ENCODE data around the gene TCTN1. TPM values are rescaled to one million over a fixed set of nuclear protein-coding genes. Genes with fewer than 3 reads are reported as not detected.

The TCTN1 gene
- total and polyA plus RNA-seq, 3 donors from 2014 or later, result 75.3 to 109 (median 106) TPM

GRCh38 chr12:110668480-110669192, 54.7 kb downstream of the TCTN1 start:
- no peak for DNase-seq
- WGBS, 2 donors, result 88 to 91% methylated on average over 12 of the region's 12 CpGs

GRCh38 chr12:110669193-110669502, 55.2 kb downstream of the TCTN1 start:
- Histone ChIP-seq H3K9me3 (no peaks in the 10 kb centered on the region), H3K4me3 (no peak overlapping the region), H3K4me1 (no peaks in the 10 kb centered on the region), H3K27ac (no peak overlapping the region), H3K27me3 (no peaks in the 10 kb centered on the region), H3K36me3 (ENCODE audit: low read depth, missing control alignments) (no peaks in the 10 kb centered on the region)
- DNase-seq, result no peak
- TF ChIP-seq POLR2A (IDR thresholded peaks at IDR 0.05), result no peak
- TF ChIP-seq CTCF (IDR thresholded peaks at IDR 0.05), result no peak
- intact Hi-C loops (cut with DNase I; ENCODE audit: low total_unique reads), result no loop called here
- WGBS, 2 donors, result 77 to 79% methylated on average over 5 of the region's 5 CpGs

More at GRCh38 chr12:110668480-110669192, 54.7 kb downstream of the TCTN1 start:
- no peak for TF ChIP-seq POLR2A (IDR thresholded peaks at IDR 0.05)
- no peaks in the 10 kb centered on the region for H3K4me1 ChIP-seq
- no peaks in the 10 kb centered on the region for H3K27me3 ChIP-seq
- no peak overlapping the region for H3K4me3 ChIP-seq
- H3K9me3 ChIP-seq, result no peaks in the 10 kb centered on the region
- no peak overlapping the region for H3K27ac ChIP-seq
- no peaks in the 10 kb centered on the region for H3K36me3 ChIP-seq (ENCODE audit: low read depth, missing control alignments)
- intact Hi-C loops (cut with DNase I; ENCODE audit: low total_unique reads), result no loop called here

- intact Hi-C loops (cut with DNase I; ENCODE audit: low total_unique reads), result no loop called here
Measured at GRCh38 chr12:110670161-110670701, 56.3 kb downstream of the TCTN1 start.

GRCh38 chr12:110676171-110676570, 62.2 kb downstream of the TCTN1 start:
- H3K27me3 ChIP-seq, result no peaks in the 10 kb centered on the region
- intact Hi-C loops (cut with DNase I; ENCODE audit: low total_unique reads), result no loop called here
- H3K36me3 ChIP-seq (ENCODE audit: low read depth, missing control alignments), result no peaks in the 10 kb centered on the region
- no peaks in the 10 kb centered on the region for H3K9me3 ChIP-seq
- H3K4me3 ChIP-seq, result no peak overlapping the region
- TF ChIP-seq POLR2A (IDR thresholded peaks at IDR 0.05) (no peak), CTCF (IDR thresholded peaks at IDR 0.05) (no peak)
- H3K4me1 ChIP-seq, result no peaks in the 10 kb centered on the region
- DNase-seq, result no peak
- WGBS, 2 donors, result 82 to 88% methylated on average over 3 to 4 of the region's 4 CpGs
- H3K27ac ChIP-seq, result no peak overlapping the region

More at GRCh38 chr12:110670161-110670701, 56.3 kb downstream of the TCTN1 start:
- Histone ChIP-seq H3K4me3 (no peak overlapping the region), H3K9me3 (no peaks in the 10 kb centered on the region), H3K27me3 (no peaks in the 10 kb centered on the region), H3K27ac (no peak overlapping the region), H3K36me3 (ENCODE audit: low read depth, missing control alignments) (no peaks in the 10 kb centered on the region), H3K4me1 (no peaks in the 10 kb centered on the region)
- TF ChIP-seq POLR2A (IDR thresholded peaks at IDR 0.05) (no peak), CTCF (IDR thresholded peaks at IDR 0.05) (no peak)
- DNase-seq, result no peak
- 64 to 68% methylated on average over 4 of the region's 4 CpGs for WGBS, 2 donors

- Histone ChIP-seq H3K27me3 (no peaks in the 10 kb centered on the region), H3K27ac (no peak overlapping the region), H3K36me3 (ENCODE audit: low read depth, missing control alignments) (no peaks in the 10 kb centered on the region), H3K4me1 (no peaks in the 10 kb centered on the region), H3K9me3 (no peaks in the 10 kb centered on the region), H3K4me3 (no peak overlapping the region)
- TF ChIP-seq POLR2A (IDR thresholded peaks at IDR 0.05) (no peak), CTCF (IDR thresholded peaks at IDR 0.05) (no peak)
- no peak for DNase-seq
- 71 to 79% methylated on average over 5 of the region's 5 CpGs for WGBS, 2 donors
- intact Hi-C loops (cut with DNase I; ENCODE audit: low total_unique reads), result no loop called here
Measured at GRCh38 chr12:110677206-110677911, 63.4 kb downstream of the TCTN1 start.
